Spleen (tissue), 7 donors: ENCODE measurements around the gene HINT1.

Source experiments
- POLR2A ChIP-seq, 3 donors: fragments of 450-650 bp; IDR thresholded peaks; one replicate each; pipeline ENCODE4 v1.5.1; 2017; ENCODE audit warnings: antibody characterized with exemption in 3 of 3, mild to moderate bottlenecking in 1 of 3
- POLR2AphosphoS5 ChIP-seq, 3 donors: sonication (generic); formaldehyde crosslinking; IDR thresholded peaks; one replicate each; pipeline ENCODE4 v1.5.1; 2017; ENCODE audit warnings: antibody characterized with exemption in 3 of 3
- TF ChIP-seq, protein P1 (sequence below), 11 experiments: fragments of 200-600 bp in 7 of 11; fragments of 450-650 bp in 4 of 11; sonication (generic) in 4 of 11; IDR thresholded peaks in 8 of 11; conservative IDR thresholded peaks in 3 of 11; 1 replicate in 7 of 11; 2 replicates in 4 of 11; pipeline versions ENCODE4 v1.4.0 to v1.8.0; 2016 to 2021; ENCODE audit warnings: antibody characterized with exemption in 11 of 11, inconsistent platforms in 4 of 11, mild to moderate bottlenecking in 1 of 11
- donor health status: DM: no; HTN: no; CAD: no; lungs with moderate emphysema.
- donor health status: DM: no; HTN: no; CAD: no.
- donor health status: DM: no; HTN: no; CAD: no.

DNA sequence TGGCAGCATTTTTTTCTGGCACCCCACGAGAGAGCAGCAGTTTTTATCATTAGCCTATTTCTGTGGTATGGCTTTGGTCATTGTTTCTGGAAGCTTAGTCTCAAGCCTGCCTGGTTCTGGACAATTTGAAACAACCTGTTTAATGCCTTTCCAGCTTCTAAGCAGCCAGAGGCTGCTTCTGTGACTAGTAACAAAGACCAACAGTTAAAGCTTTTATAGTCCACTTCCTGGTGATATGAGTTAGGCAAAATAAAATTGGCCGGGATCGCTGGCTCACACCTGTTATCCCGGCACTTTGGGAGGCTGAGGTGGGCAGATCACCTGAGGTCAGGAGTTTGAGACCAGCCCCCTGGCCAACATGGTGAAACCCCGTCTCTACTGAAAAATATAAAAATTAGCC is 29.7 kb upstream of the HINT1 start:
- TF ChIP-seq, protein P1, sequence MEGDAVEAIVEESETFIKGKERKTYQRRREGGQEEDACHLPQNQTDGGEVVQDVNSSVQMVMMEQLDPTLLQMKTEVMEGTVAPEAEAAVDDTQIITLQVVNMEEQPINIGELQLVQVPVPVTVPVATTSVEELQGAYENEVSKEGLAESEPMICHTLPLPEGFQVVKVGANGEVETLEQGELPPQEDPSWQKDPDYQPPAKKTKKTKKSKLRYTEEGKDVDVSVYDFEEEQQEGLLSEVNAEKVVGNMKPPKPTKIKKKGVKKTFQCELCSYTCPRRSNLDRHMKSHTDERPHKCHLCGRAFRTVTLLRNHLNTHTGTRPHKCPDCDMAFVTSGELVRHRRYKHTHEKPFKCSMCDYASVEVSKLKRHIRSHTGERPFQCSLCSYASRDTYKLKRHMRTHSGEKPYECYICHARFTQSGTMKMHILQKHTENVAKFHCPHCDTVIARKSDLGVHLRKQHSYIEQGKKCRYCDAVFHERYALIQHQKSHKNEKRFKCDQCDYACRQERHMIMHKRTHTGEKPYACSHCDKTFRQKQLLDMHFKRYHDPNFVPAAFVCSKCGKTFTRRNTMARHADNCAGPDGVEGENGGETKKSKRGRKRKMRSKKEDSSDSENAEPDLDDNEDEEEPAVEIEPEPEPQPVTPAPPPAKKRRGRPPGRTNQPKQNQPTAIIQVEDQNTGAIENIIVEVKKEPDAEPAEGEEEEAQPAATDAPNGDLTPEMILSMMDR (IDR thresholded peaks at IDR 0.05 in 8 of 11, conservative IDR thresholded peaks at IDR 0.05 in 3 of 11): no peak
- TF ChIP-seq POLR2A (IDR thresholded peaks at IDR 0.05): no peak
- no peak for TF ChIP-seq POLR2AphosphoS5 (IDR thresholded peaks at IDR 0.05)
